WERI-Rb-1 (cell line): ENCODE data around the gene ZNF341.
A peak's percentile ranks its signal among the peaks of the same experiment; 100 is the strongest.

Experiments
- DNase-seq: peaks from one replicate; pipeline ENCODE4 v3.0.0-alpha.2; 2020
- H3K27ac ChIP-seq: fragments of 250-450 bp; sonication (Bioruptor Pico); 2 replicates; pipeline ENCODE4 v1.5.1; 2020; ENCODE audit warnings: mild to moderate bottlenecking, moderate library complexity
- H3K27me3 ChIP-seq: fragments of 250-450 bp; sonication (Bioruptor Pico); 2 replicates; pipeline ENCODE4 v1.5.1; 2021; ENCODE audit warnings: mild to moderate bottlenecking, low read depth, moderate library complexity; ENCODE audit not compliant: insufficient read depth, severe bottlenecking
- H3K36me3 ChIP-seq: fragments of 250-450 bp; sonication (Bioruptor Pico); 2 replicates; pipeline ENCODE4 v1.5.1; 2020; ENCODE audit warnings: mild to moderate bottlenecking, moderate library complexity
- H3K4me3 ChIP-seq: 2 replicates; pipeline ENCODE4 v1.5.1; 2011; ENCODE audit warnings: low read depth, mild to moderate bottlenecking, control low read depth, low read length
- H3K9me3 ChIP-seq: fragments of 250-450 bp; sonication (Bioruptor Pico); 2 replicates; pipeline ENCODE4 v1.5.1; 2021; ENCODE audit warnings: mild to moderate bottlenecking, moderate library complexity; ENCODE audit not compliant: severe bottlenecking
- CTCF ChIP-seq: IDR thresholded peaks from 2 replicates; pipeline ENCODE4 v1.5.1; 2011; ENCODE audit warnings: low read depth, mild to moderate bottlenecking, control low read depth, inconsistent platforms, low read length

The ZNF341 gene

GRCh38 chr20:33827109-33827508 is 95.3 kb downstream of the ZNF341 start:
- H3K27ac ChIP-seq, result peak overlapping the region; percentile 77
- DNase-seq, result peak; percentile 35
- H3K36me3 ChIP-seq, result no peaks in the 10 kb centered on the region
- TF ChIP-seq CTCF, result no peak
- no peak overlapping the region for H3K4me3 ChIP-seq
- no peaks in the 10 kb centered on the region for H3K9me3 ChIP-seq
- no peaks in the 10 kb centered on the region for H3K27me3 ChIP-seq

DNA sequence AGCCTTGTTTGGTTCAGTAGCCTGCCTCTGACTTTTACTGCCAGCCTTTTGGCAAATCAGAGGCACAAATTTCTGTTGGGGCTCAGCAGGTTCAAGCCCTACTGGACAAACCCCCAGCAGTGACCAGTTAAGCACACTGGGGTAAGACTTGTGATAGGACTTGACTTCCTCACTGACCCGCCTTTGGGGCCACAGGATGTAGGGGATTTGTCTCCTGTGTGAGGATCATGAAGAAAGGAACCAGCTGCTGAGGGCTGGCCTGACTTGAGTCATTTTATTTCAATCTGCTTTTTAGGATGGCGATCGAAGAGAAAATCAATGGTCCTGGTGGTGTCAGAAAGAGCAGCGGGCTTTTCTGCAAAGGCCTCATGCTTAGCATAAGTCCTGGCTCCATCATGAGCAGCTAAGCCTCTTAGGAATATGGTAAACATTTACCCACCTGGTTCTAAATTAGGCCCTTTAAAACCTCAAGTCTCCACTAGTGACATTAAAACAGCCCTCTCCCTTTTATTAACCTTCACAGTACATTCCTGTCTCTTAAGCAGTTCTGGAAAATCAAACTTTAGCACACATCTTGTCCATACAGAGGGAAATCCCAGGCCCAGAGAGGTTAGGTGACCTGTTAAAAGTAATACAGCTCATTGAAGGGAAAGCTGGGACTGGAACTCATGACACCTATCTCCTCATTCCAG is 96.0 kb downstream of the ZNF341 start:
- Histone ChIP-seq H3K27me3 (no peaks in the 10 kb centered on the region), H3K27ac (peak overlapping the region; percentile 77), H3K9me3 (no peaks in the 10 kb centered on the region), H3K36me3 (no peaks in the 10 kb centered on the region), H3K4me3 (no peak overlapping the region)
- peak; percentile 94 for DNase-seq
- no peak for TF ChIP-seq CTCF

GRCh38 chr20:33828326-33828844 is 96.6 kb downstream of the ZNF341 start:
- H3K27ac ChIP-seq, result peak overlapping the region; percentile 63
- no peaks in the 10 kb centered on the region for H3K27me3 ChIP-seq
- H3K36me3 ChIP-seq, result no peaks in the 10 kb centered on the region
- no peak for DNase-seq
- H3K9me3 ChIP-seq, result no peaks in the 10 kb centered on the region
- TF ChIP-seq CTCF, result no peak
- no peak overlapping the region for H3K4me3 ChIP-seq

GRCh38 chr20:33828967-33829560 is 97.3 kb downstream of the ZNF341 start:
- no peak for DNase-seq

DNA sequence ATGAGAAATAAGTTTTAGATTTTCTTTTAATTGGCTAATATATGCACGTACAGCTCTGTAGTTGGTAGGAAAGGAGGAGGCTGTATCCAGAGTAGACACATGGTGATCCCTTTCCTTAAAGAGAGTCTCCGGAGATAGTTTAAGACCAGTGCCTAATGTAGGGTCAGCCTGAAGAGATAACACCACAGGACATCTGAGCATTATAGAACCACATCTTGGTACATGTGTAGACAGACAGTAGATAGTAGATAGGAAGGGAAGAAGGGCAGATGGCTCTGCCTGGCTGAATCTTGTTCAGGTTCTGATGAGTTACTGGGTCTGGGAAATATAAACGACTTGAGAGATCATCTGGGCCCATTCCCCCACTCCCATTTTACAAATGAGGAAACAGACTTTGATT is 97.8 kb downstream of the ZNF341 start:
- no peaks in the 10 kb centered on the region for H3K36me3 ChIP-seq
- H3K4me3 ChIP-seq, result no peak overlapping the region
- H3K9me3 ChIP-seq, result no peaks in the 10 kb centered on the region
- no peak for TF ChIP-seq CTCF
- DNase-seq, result no peak
- no peaks in the 10 kb centered on the region for H3K27me3 ChIP-seq
- peak overlapping the region; percentile 42 for H3K27ac ChIP-seq

More at GRCh38 chr20:33828967-33829560, 97.3 kb downstream of the ZNF341 start:
- no peak for TF ChIP-seq CTCF
- no peaks in the 10 kb centered on the region for H3K27me3 ChIP-seq
- no peak overlapping the region for H3K4me3 ChIP-seq
- H3K36me3 ChIP-seq, result no peaks in the 10 kb centered on the region
- H3K27ac ChIP-seq, result peak overlapping the region; percentile 26; the same call in 1 of the 2 replicates
- H3K9me3 ChIP-seq, result no peaks in the 10 kb centered on the region
